ENCODE results near the gene PROSER1.

DNA sequence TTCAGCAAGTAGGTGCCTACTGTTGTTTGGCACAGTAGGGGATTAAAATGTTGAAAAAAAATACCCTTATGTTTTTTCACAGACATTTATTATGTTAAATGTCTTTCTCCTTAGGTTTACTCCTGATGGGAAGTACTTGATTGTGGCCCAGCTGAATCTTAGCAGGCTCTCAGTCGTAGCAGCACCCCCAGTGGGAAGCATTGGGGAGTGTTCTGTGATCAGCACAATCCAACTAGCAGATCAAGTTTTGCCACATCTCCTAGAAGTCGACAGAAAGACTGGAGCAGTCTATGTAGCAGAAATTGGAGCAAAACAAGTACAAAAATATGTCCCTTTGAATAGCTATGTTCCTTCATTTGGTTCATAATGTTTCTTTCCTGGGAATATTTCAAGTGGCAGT, 9.7 kb upstream of the PROSER1 start:
- no peak for TF ChIP-seq BACH2 (CRISPR knock-in tag; IDR thresholded peaks at IDR 0.05; ENCODE audit: borderline replicate concordance)
- TF ChIP-seq, protein P1, sequence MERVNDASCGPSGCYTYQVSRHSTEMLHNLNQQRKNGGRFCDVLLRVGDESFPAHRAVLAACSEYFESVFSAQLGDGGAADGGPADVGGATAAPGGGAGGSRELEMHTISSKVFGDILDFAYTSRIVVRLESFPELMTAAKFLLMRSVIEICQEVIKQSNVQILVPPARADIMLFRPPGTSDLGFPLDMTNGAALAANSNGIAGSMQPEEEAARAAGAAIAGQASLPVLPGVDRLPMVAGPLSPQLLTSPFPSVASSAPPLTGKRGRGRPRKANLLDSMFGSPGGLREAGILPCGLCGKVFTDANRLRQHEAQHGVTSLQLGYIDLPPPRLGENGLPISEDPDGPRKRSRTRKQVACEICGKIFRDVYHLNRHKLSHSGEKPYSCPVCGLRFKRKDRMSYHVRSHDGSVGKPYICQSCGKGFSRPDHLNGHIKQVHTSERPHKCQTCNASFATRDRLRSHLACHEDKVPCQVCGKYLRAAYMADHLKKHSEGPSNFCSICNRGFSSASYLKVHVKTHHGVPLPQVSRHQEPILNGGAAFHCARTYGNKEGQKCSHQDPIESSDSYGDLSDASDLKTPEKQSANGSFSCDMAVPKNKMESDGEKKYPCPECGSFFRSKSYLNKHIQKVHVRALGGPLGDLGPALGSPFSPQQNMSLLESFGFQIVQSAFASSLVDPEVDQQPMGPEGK (CRISPR knock-in tag; IDR thresholded peaks at IDR 0.05; ENCODE audit: borderline replicate concordance): no peak

Measured in SK-N-SH treated with all-trans-retinoic acid at 6 μM for 48 hours (cell line).